Cardiac muscle cell (in vitro differentiated cells and primary cell): ENCODE measurements around the gene NR5A2. TPM values are rescaled to one million over a fixed set of nuclear protein-coding genes. Genes with fewer than 3 reads are reported as not detected.

Source experiments
- DNase-seq, 2 donors: peaks; one replicate each; pipeline versions ENCODE4 v3.0.0 to v3.0.0-alpha.2; 2010 to 2017; ENCODE audit warnings: low read depth in 1 of 2, low spot score in 1 of 2
- H3K27ac ChIP-seq: fragments of 200-600 bp; sonication (generic); 2 replicates; pipeline ENCODE4 v1.5.1; 2016
- H3K27me3 ChIP-seq: fragments of 200-600 bp; sonication (generic); 2 replicates; pipeline ENCODE4 v1.6.0; 2016; ENCODE audit warnings: control low read depth
- H3K36me3 ChIP-seq: fragments of 200-600 bp; sonication (generic); 2 replicates; pipeline ENCODE4 v1.5.1; 2016; ENCODE audit warnings: control low read depth
- H3K4me1 ChIP-seq: fragments of 200-600 bp; sonication (generic); 2 replicates; pipeline ENCODE4 v1.8.1; 2017; ENCODE audit warnings: low read depth, mild to moderate bottlenecking, mixed run types
- H3K4me3 ChIP-seq: fragments of 200-600 bp; sonication (generic); 2 replicates; pipeline ENCODE4 v1.5.1; 2016; ENCODE audit warnings: mild to moderate bottlenecking
- H3K9me3 ChIP-seq: fragments of 200-600 bp; sonication (generic); 2 replicates; pipeline ENCODE4 v1.5.1; 2017; ENCODE audit warnings: low read depth, mild to moderate bottlenecking, control low read depth
- polyA plus RNA-seq: library from polyadenylated mRNA; unstranded; fragments of >200 nt; fragmentation: Nextera tagmentation; extraction: Ambion mirVana; gene quantifications from 2 replicates; pipeline ENCODE4 v1.2.1, GENCODE V29; 2016
- total RNA-seq: library from RNA; depleted of rRNA; stranded (reverse); fragments of >200 nt; gene quantifications from 2 replicates; pipeline ENCODE4 v1.2.3, GENCODE V29; 2016
- TF ChIP-seq, protein P1 (sequence below): IDR thresholded peaks from 2 replicates; pipeline ENCODE4 v1.5.1; 2012; ENCODE audit warnings: low read depth, mild to moderate bottlenecking, low read length

The NR5A2 gene
- total and polyA plus RNA-seq, 2 experiments from 2014 or later: 0.15 TPM; not detected in 1

GRCh38 chr1:200096774-200097173 lies 69.3 kb downstream of the NR5A2 start:
- Histone ChIP-seq H3K4me1 (no peaks in the 10 kb centered on the region), H3K36me3 (no peaks in the 10 kb centered on the region), H3K4me3 (no peak overlapping the region), H3K27me3 (no peaks in the 10 kb centered on the region), H3K27ac (no peak overlapping the region), H3K9me3 (no peaks in the 10 kb centered on the region)
- no peak for DNase-seq
- TF ChIP-seq, protein P1, sequence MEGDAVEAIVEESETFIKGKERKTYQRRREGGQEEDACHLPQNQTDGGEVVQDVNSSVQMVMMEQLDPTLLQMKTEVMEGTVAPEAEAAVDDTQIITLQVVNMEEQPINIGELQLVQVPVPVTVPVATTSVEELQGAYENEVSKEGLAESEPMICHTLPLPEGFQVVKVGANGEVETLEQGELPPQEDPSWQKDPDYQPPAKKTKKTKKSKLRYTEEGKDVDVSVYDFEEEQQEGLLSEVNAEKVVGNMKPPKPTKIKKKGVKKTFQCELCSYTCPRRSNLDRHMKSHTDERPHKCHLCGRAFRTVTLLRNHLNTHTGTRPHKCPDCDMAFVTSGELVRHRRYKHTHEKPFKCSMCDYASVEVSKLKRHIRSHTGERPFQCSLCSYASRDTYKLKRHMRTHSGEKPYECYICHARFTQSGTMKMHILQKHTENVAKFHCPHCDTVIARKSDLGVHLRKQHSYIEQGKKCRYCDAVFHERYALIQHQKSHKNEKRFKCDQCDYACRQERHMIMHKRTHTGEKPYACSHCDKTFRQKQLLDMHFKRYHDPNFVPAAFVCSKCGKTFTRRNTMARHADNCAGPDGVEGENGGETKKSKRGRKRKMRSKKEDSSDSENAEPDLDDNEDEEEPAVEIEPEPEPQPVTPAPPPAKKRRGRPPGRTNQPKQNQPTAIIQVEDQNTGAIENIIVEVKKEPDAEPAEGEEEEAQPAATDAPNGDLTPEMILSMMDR: no peak

- Histone ChIP-seq H3K27me3 (no peaks in the 10 kb centered on the region), H3K4me3 (no peak overlapping the region), H3K4me1 (no peaks in the 10 kb centered on the region), H3K27ac (no peak overlapping the region), H3K36me3 (no peaks in the 10 kb centered on the region), H3K9me3 (no peaks in the 10 kb centered on the region)
- DNase-seq: peak in 1 of 2 donors; percentile 64
- TF ChIP-seq, protein P1: no peak
These were observed 71.5 kb downstream of the NR5A2 start for GRCh38 chr1:200099040-200099439.

GRCh38 chr1:200103966-200104583 lies 76.6 kb downstream of the NR5A2 start:
- TF ChIP-seq, protein P1: no peak
- no peak overlapping the region for H3K27ac ChIP-seq
- H3K36me3 ChIP-seq: no peaks in the 10 kb centered on the region
- DNase-seq: peak in 1 of 2 donors; percentile 42
- no peaks in the 10 kb centered on the region for H3K9me3 ChIP-seq
- H3K4me3 ChIP-seq: no peak overlapping the region
- no peaks in the 10 kb centered on the region for H3K4me1 ChIP-seq
- H3K27me3 ChIP-seq: no peaks in the 10 kb centered on the region

DNA sequence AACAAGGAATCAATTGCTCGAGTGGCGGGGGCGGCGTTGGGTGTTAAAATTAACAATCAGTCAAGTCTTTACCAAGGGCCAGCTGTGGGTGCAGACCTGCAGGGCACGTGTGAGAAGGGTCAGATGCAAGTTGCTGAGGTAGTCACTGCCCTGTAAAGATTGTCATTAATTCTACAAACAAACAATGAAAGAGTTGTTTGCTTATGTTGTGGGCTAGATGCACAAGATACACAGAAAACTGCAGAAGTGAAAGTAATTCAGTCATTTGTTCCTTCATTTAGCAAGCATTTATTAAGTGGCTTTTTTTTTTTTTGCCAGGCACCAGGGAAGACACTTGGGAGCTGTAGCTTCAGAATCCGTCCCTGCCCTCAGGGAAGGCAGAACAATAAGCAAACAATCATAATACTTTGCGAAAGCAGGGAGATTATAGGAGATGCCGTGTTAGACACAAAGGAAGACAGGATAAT lies 79.5 kb downstream of the NR5A2 start:
- H3K4me3 ChIP-seq: no peak overlapping the region
- no peaks in the 10 kb centered on the region for H3K27me3 ChIP-seq
- DNase-seq: no peak
- H3K9me3 ChIP-seq: no peaks in the 10 kb centered on the region
- H3K4me1 ChIP-seq: no peaks in the 10 kb centered on the region
- TF ChIP-seq, protein P1: no peak
- H3K27ac ChIP-seq: no peak overlapping the region
- no peaks in the 10 kb centered on the region for H3K36me3 ChIP-seq

- no peaks in the 10 kb centered on the region for H3K36me3 ChIP-seq
- TF ChIP-seq, protein P1: no peak
- no peak for DNase-seq
- H3K9me3 ChIP-seq: no peaks in the 10 kb centered on the region
- no peak overlapping the region for H3K27ac ChIP-seq
- no peaks in the 10 kb centered on the region for H3K27me3 ChIP-seq
- no peaks in the 10 kb centered on the region for H3K4me1 ChIP-seq
- no peak overlapping the region for H3K4me3 ChIP-seq
These were observed 81.1 kb downstream of the NR5A2 start for GRCh38 chr1:200108659-200109058.
